HepG2 (cell line): ENCODE data around the gene GADL1. TPM values are rescaled to one million over a fixed set of nuclear protein-coding genes. Genes with fewer than 3 reads are reported as not detected.

ENCODE experiments used
- ATAC-seq: fragments of 200-7000 bp; cut with Tn5 transposase; 3 replicates; pipeline ENCODE4 v1.9.1; 2020; ENCODE audit warnings: mild to moderate bottlenecking, moderate library complexity
- BruUV-seq: library from RNA; stranded (reverse); fragments of 400-500 nt; replicated peaks from 2 replicates; lab custom pipeline; 2021; lab: Mats Ljungman, UMichigan
- CTCF ChIA-PET: fragments of 300-600 bp; formaldehyde crosslinking; extraction: SDS; loops from one replicate; lab custom pipeline; 2021; ENCODE audit warnings: low total read pairs, inconsistent platforms, low intra/inter-chr PET ratio; lab: Yijun Ruan, JAX
- POLR2A ChIA-PET: fragments of 350-600 bp; sonication (Branson Sonifier 250); formaldehyde crosslinking; loops from one replicate; lab custom pipeline; 2020; ENCODE audit warnings: antibody characterized with exemption, inconsistent platforms; lab: Yijun Ruan, JAX
- DNase-seq: peaks from one replicate; pipeline ENCODE4 v3.0.0-alpha.2; 2015; ENCODE audit warnings: low spot score
- FAIRE-seq: peaks from 3 replicates; lab custom pipeline; 2011; peaks lifted over from hg19 to GRCh38; lab: Jason Lieb, UNC
- H2AFZ ChIP-seq: one replicate; pipeline ENCODE4 v1.6.1; 2011; ENCODE audit warnings: low read length, inconsistent platforms
- H3K27ac ChIP-seq: fragments of 300-600 bp; 3 replicates; pipeline ENCODE4 v1.8.0; 2011; ENCODE audit warnings: mixed run types, mild to moderate bottlenecking, mixed read lengths, low read length, inconsistent platforms; ENCODE audit not compliant: insufficient read depth; ENCODE audit errors: extremely low read length
- H3K27me3 ChIP-seq, 2 experiments: fragments of 200-600 bp in 1 of 2; 2 replicates in 1 of 2; 3 replicates in 1 of 2; pipeline versions ENCODE4 v1.6.0 to v1.8.0; 2011; ENCODE audit warnings: low read length in 2 of 2, mild to moderate bottlenecking in 2 of 2, moderate library complexity in 2 of 2, inconsistent platforms in 1 of 2; ENCODE audit not compliant: insufficient read depth in 2 of 2, control insufficient read depth in 1 of 2
- H3K36me3 ChIP-seq, 2 experiments: fragments of 200-600 bp in 1 of 2; replicated peaks in 1 of 2; 2 replicates in 1 of 2; 3 replicates in 1 of 2; pipeline versions ENCODE4 v1.5.1 to v1.8.0; 2011; ENCODE audit warnings: low read length in 2 of 2, inconsistent platforms in 1 of 2; ENCODE audit not compliant: insufficient read depth in 2 of 2, control insufficient read depth in 1 of 2
- H3K4me1 ChIP-seq: 2 replicates; pipeline ENCODE4 v1.5.1; 2012; ENCODE audit warnings: low read length, inconsistent platforms; ENCODE audit not compliant: insufficient read depth
- H3K4me2 ChIP-seq: 2 replicates; pipeline ENCODE4 v1.6.0; 2011; ENCODE audit warnings: low read depth, low read length, inconsistent platforms
- H3K4me3 ChIP-seq, 3 experiments: fragments of 200-600 bp in 1 of 3; sonication (generic), shearing (Covaris generic) in 1 of 3; replicated peaks in 1 of 3; 2 replicates each; pipeline ENCODE4 v1.5.1; 2011 to 2016; ENCODE audit warnings: low read length in 3 of 3, inconsistent platforms in 2 of 3, low read depth in 2 of 3, mild to moderate bottlenecking in 2 of 3, control low read depth in 1 of 3, mixed read lengths in 1 of 3; ENCODE audit not compliant: insufficient read depth in 1 of 3
- H3K79me2 ChIP-seq: one replicate; pipeline ENCODE4 v1.6.1; 2011; ENCODE audit warnings: low read length, inconsistent platforms; ENCODE audit not compliant: insufficient read depth
- H3K9ac ChIP-seq: 2 replicates; pipeline ENCODE4 v1.6.0; 2011; ENCODE audit warnings: mild to moderate bottlenecking, low read depth, low read length, inconsistent platforms; ENCODE audit not compliant: insufficient read depth
- H3K9me3 ChIP-seq: 2 replicates; pipeline ENCODE4 v1.5.1; 2012; ENCODE audit warnings: mild to moderate bottlenecking, low read length
- H4K20me1 ChIP-seq: 2 replicates; pipeline ENCODE4 v1.6.0; 2011; ENCODE audit warnings: inconsistent platforms, mild to moderate bottlenecking, low read length, moderate library complexity; ENCODE audit not compliant: insufficient read depth
- AGO2 ChIP-seq: fragments of 200-400 bp; formaldehyde crosslinking; optimal IDR thresholded peaks from 2 replicates; pipeline ENCODE3; 2017; ENCODE audit warnings: mild to moderate bottlenecking, low read depth, low read length, moderate library complexity
- AKAP8 ChIP-seq: sonication (generic); formaldehyde crosslinking; IDR thresholded peaks from 2 replicates; pipeline ENCODE4 v1.5.1; 2020; ENCODE audit warnings: mild to moderate bottlenecking, missing genetic modification reagents
- CREB1 ChIP-seq, 2 experiments: fragments of 450-650 bp in 1 of 2; IDR thresholded peaks; 2 replicates each; pipeline ENCODE4 v1.6.1; 2016 to 2017; ENCODE audit warnings: control low read depth in 1 of 2, mild to moderate bottlenecking in 1 of 2, missing compliant biosample characterization in 1 of 2, missing genetic modification characterization in 1 of 2
- DNMT1 ChIP-seq: sonication (generic); formaldehyde crosslinking; IDR thresholded peaks from 2 replicates; pipeline ENCODE4 v1.5.1; 2020; ENCODE audit warnings: mild to moderate bottlenecking, missing genetic modification reagents
- FOXC1 ChIP-seq: sonication (generic); formaldehyde crosslinking; IDR thresholded peaks from 2 replicates; pipeline ENCODE4 v1.8.0; 2022; ENCODE audit warnings: mild to moderate bottlenecking, missing genetic modification reagents, borderline replicate concordance
- KLF9 ChIP-seq: IDR thresholded peaks from 2 replicates; pipeline ENCODE4 v1.6.1; 2016; ENCODE audit warnings: low read depth
- MED13 ChIP-seq: sonication (generic); formaldehyde crosslinking; IDR thresholded peaks from 2 replicates; pipeline ENCODE4 v1.5.0; 2020; ENCODE audit warnings: missing genetic modification reagents
- MED8 ChIP-seq: sonication (generic); formaldehyde crosslinking; IDR thresholded peaks from 2 replicates; pipeline ENCODE4 v1.8.1; 2023; ENCODE audit warnings: mild to moderate bottlenecking, missing genetic modification reagents; ENCODE audit not compliant: insufficient replicate concordance
- MTA1 ChIP-seq: sonication (generic); formaldehyde crosslinking; IDR thresholded peaks from 2 replicates; pipeline ENCODE4 v1.4.0; 2020; ENCODE audit warnings: missing genetic modification reagents, mild to moderate bottlenecking, borderline replicate concordance
- NR3C1 ChIP-seq: sonication (generic); formaldehyde crosslinking; IDR thresholded peaks from 2 replicates; pipeline ENCODE4 v1.4.0; 2020; ENCODE audit warnings: missing genetic modification reagents
- PHB2 ChIP-seq: fragments of 450-650 bp; IDR thresholded peaks from 2 replicates; pipeline ENCODE4 v1.6.1; 2018; ENCODE audit not compliant: partially characterized antibody
- POLR2AphosphoS5 ChIP-seq: IDR thresholded peaks from 2 replicates; pipeline ENCODE4 v1.6.1; 2012; ENCODE audit warnings: low read depth, low read length
- POLR2G ChIP-seq: fragments of 200-400 bp; formaldehyde crosslinking; IDR thresholded peaks from 2 replicates; pipeline ENCODE4 v1.6.1; 2018; ENCODE audit warnings: mild to moderate bottlenecking, low read depth, low read length, moderate library complexity
- RBFOX2 ChIP-seq: fragments of 200-400 bp; formaldehyde crosslinking; IDR thresholded peaks from 2 replicates; pipeline ENCODE4 v1.6.1; 2017; ENCODE audit warnings: low read depth, mild to moderate bottlenecking, low read length
- RBM22 ChIP-seq: fragments of 200-400 bp; formaldehyde crosslinking; optimal IDR thresholded peaks from 2 replicates; pipeline ENCODE3; 2017; ENCODE audit warnings: mild to moderate bottlenecking, low read length, moderate library complexity
- SALL1 ChIP-seq: sonication (generic); formaldehyde crosslinking; IDR thresholded peaks from 2 replicates; pipeline ENCODE4 v1.8.0; 2022; ENCODE audit warnings: mild to moderate bottlenecking, missing genetic modification reagents
- SETDB1 ChIP-seq: sonication (generic); formaldehyde crosslinking; IDR thresholded peaks from 2 replicates; pipeline ENCODE4 v1.5.1; 2020; ENCODE audit warnings: missing genetic modification reagents, mild to moderate bottlenecking, borderline replicate concordance
- ZFP37 ChIP-seq: sonication (generic); formaldehyde crosslinking; IDR thresholded peaks from 2 replicates; pipeline ENCODE4 v1.4.0; 2020; ENCODE audit warnings: missing genetic modification reagents, borderline replicate concordance
- ZNF251 ChIP-seq: sonication (generic); formaldehyde crosslinking; IDR thresholded peaks from 2 replicates; pipeline ENCODE4 v1.9.0; 2021; ENCODE audit warnings: mild to moderate bottlenecking, missing genetic modification reagents
- ZNF383 ChIP-seq: sonication (generic); formaldehyde crosslinking; IDR thresholded peaks from 2 replicates; pipeline ENCODE4 v1.4.0; 2020; ENCODE audit warnings: missing genetic modification reagents, mild to moderate bottlenecking, borderline replicate concordance
- WGBS: methylation state at CpG from one replicate; pipeline ENCODE4 v1.1.6; 2017; ENCODE audit warnings: low lambda C conversion rate; 5-methylcytosine and 5-hydroxymethylcytosine counted together
- in situ Hi-C: cut with HindIII; loops from 2 replicates; pipeline ENCODE4 v1.10.0; 2017; ENCODE audit warnings: low pct_unique_long_range_greater_than_20kb; ENCODE audit not compliant: extremely low pct_ligation_motif_present
- intact Hi-C: fragments of 100-400 bp; cut with micrococcal nuclease; formaldehyde crosslinking; loops from one replicate; pipeline ENCODE4 v1.10.0; 2022; ENCODE audit not compliant: unreplicated experiment
- polyA plus RNA-seq, 8 experiments: library from polyadenylated mRNA; depleted of rRNA in 3 of 8; stranded (reverse) in 7 of 8; unstranded in 1 of 8; fragments of >200 nt; fragmentation: Illumina TruSeq in 4 of 8; extraction: Trizol in 4 of 8; gene quantifications; 2 replicates each; pipeline versions ENCODE4 v1.2.1 to v1.2.3, GENCODE V29; 2011 to 2016; ENCODE audit warnings: low read depth in 4 of 8, missing spikeins in 1 of 8, mixed read lengths in 1 of 8; ENCODE audit not compliant: insufficient read depth in 1 of 8
- total RNA-seq, 5 experiments: library from RNA; depleted of rRNA; stranded (reverse); fragments of >200 nt; fragmentation: Illumina TruSeq; extraction: Trizol; gene quantifications; 2 replicates each; pipeline ENCODE4 v1.2.3, GENCODE V29; 2016; ENCODE audit warnings: low read depth in 1 of 5

GADL1 gene
- total and polyA plus RNA-seq, 2 of the 13 experiments (the other 11 are each of a cell fraction or from before 2014, with no cell fraction given): not detected

- no TSS peak for BruUV-seq
- Histone ChIP-seq H2AFZ (no peak overlapping the region), H3K4me1 (no peaks in the 10 kb centered on the region), H3K9ac (no peak overlapping the region), H3K36me3 (no peaks in the 10 kb centered on the region), H3K27me3 (no peaks in the 10 kb centered on the region), H3K9me3 (peaks cover 5% of the 10 kb centered on the region; the same call in 1 of the 2 replicates), H3K79me2 (no peaks in the 10 kb centered on the region), H3K4me2 (no peak overlapping the region), H4K20me1 (no peaks in the 10 kb centered on the region), H3K27ac (no peak overlapping the region), H3K4me3 (no peak overlapping the region)
- intact Hi-C loops (loop anchor here (2.0 kb wide), 1 partner anchor 47 kb away; no protein-coding TSS in a partner anchor), in situ Hi-C loops (no loop called here)
- ChIA-PET CTCF (no interaction called here), POLR2A (no interaction called here)
- ATAC-seq: peak; percentile 3; the same call in 2 of the 3 replicates
- no peak for FAIRE-seq
- TF ChIP-seq AGO2 (peak; percentile 15), PHB2 (no peak), FOXC1 (CRISPR knock-in tag) (no peak), POLR2AphosphoS5 (peak; percentile 26; the same call in 1 of the 2 replicates), MTA1 (CRISPR knock-in tag) (no peak), POLR2G (peak; percentile 54), RBM22 (peak; percentile 95)
- no peak for DNase-seq
These were observed 192.2 kb downstream of the GADL1 start for GRCh38 chr3:30702038-30702827.

DNA sequence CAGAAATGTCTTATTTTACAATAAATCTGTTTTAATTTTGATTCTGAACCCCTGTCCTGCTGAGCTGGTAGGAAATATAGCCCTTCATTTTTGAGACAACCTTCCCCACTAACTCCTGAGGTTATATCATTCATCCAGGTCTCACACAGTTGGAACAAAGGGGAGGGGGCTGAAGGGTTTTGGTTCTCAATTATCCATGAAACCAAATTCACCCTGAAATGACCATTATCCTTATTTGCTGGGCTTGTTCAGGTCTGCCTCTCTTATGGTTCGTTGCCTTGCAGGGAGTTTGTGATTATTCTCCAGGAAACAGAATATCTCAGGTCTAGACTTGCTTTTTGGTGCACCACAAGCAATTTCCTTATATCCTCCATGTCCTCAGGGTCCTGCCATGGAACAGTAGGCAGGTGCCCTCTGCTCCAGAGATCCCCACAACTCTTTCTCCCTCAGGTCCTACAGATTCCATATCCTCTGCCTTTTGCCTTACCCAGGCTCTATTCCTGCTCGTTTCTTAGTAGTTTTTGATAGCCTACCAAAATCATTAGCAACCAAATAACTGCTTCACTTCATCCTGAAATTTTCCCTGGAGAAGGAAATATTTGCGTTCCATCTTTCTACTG, 193.6 kb downstream of the GADL1 start:
- H3K9ac ChIP-seq: no peak overlapping the region
- intact Hi-C loops (no loop called here), in situ Hi-C loops (no loop called here)
- no peaks in the 10 kb centered on the region for H3K79me2 ChIP-seq
- H3K4me3 ChIP-seq: no peak overlapping the region
- ChIA-PET POLR2A (no interaction called here), CTCF (no interaction called here)
- no peak overlapping the region for H3K4me2 ChIP-seq
- FAIRE-seq: no peak
- no peak overlapping the region for H3K27ac ChIP-seq
- WGBS: 80% methylated on average over 3 of the region's 3 CpGs
- 0 out of 5 replicates have a peak, but pooled peaks cover 0 to 3% of the 10 kb centered on the region in 2 experiments for H3K36me3 ChIP-seq
- no peak overlapping the region for H2AFZ ChIP-seq
- DNase-seq: no peak
- TSS peak; percentile 0 for BruUV-seq
- ATAC-seq: no peak; the same call in 2 of the 3 replicates
- H3K9me3 ChIP-seq: peaks cover 5% of the 10 kb centered on the region; the same call in 1 of the 2 replicates
- H4K20me1 ChIP-seq: no peaks in the 10 kb centered on the region
- H3K4me1 ChIP-seq: no peaks in the 10 kb centered on the region
- no peaks in the 10 kb centered on the region for H3K27me3 ChIP-seq
- no peak for TF ChIP-seq MED8 (CRISPR knock-in tag)
- TF ChIP-seq NR3C1 (CRISPR knock-in tag): no peak
- no peak for TF ChIP-seq AKAP8 (CRISPR knock-in tag)
- TF ChIP-seq SALL1 (CRISPR knock-in tag): no peak
- no peak for TF ChIP-seq RBFOX2
- TF ChIP-seq DNMT1 (CRISPR knock-in tag): no peak
- TF ChIP-seq KLF9: no peak
- TF ChIP-seq ZNF251 (CRISPR knock-in tag): no peak
- TF ChIP-seq ZFP37: no peak
- TF ChIP-seq MED13 (CRISPR knock-in tag): no peak
- no peak for TF ChIP-seq CREB1 (IDR thresholded peaks at IDR 0.05)
- TF ChIP-seq CREB1 (CRISPR knock-in tag; IDR thresholded peaks at IDR 0.05): no peak
- TF ChIP-seq ZNF383 (CRISPR knock-in tag): no peak
- TF ChIP-seq SETDB1 (CRISPR knock-in tag): no peak
- TF ChIP-seq RBM22: peak; percentile 99
